ENCODE results near the gene PUS3. TPM values are rescaled to one million over a fixed set of nuclear protein-coding genes. Genes with fewer than 3 reads are reported as not detected.

Gene PUS3
- polyA plus RNA-seq, 1 experiment, result 13.2 TPM

GRCh38 chr11:125892071-125892470, 10.9 kb downstream of the PUS3 start:
- H3K4me3 ChIP-seq (ENCODE audit: low read depth, low read length), result no peak overlapping the region
- DNase-seq (ENCODE audit: low read depth, low spot score), result no peak
- no peak overlapping the region for H3K27ac ChIP-seq (ENCODE audit: low read depth, low read length)
- CTCF ChIA-PET, result interaction anchor here (1.6 kb wide), 1 partner anchor 31 kb away, joined by 3 read pairs; no protein-coding TSS in a partner anchor
- no peak for TF ChIP-seq CTCF (IDR thresholded peaks at IDR 0.05; ENCODE audit: low read depth, low read length)
- H3K27me3 ChIP-seq (ENCODE audit: control insufficient read depth, insufficient read depth, low read length), result no peaks in the 10 kb centered on the region
- POLR2A ChIA-PET, result no interaction called here
- H3K9me3 ChIP-seq (ENCODE audit: control insufficient read depth, insufficient read depth, low read length), result peaks cover 3% of the 10 kb centered on the region

- CTCF ChIA-PET, result interaction anchor here (0.9 to 1.0 kb wide), 2 partner anchors 15 to 485 kb away, joined by 3 read pairs; no protein-coding TSS in a partner anchor
- peaks cover 7% of the 10 kb centered on the region for H3K9me3 ChIP-seq (ENCODE audit: control insufficient read depth, insufficient read depth, low read length)
- H3K27ac ChIP-seq (ENCODE audit: low read depth, low read length), result no peak overlapping the region
- H3K4me3 ChIP-seq (ENCODE audit: low read depth, low read length), result no peak overlapping the region
- H3K27me3 ChIP-seq (ENCODE audit: control insufficient read depth, insufficient read depth, low read length), result no peaks in the 10 kb centered on the region
- no peak for DNase-seq (ENCODE audit: low read depth, low spot score)
- no peak for TF ChIP-seq CTCF (IDR thresholded peaks at IDR 0.05; ENCODE audit: low read depth, low read length)
- POLR2A ChIA-PET, result no interaction called here
Measured at GRCh38 chr11:125890447-125891100, 12.4 kb downstream of the PUS3 start.

- Histone ChIP-seq H3K4me3 (ENCODE audit: low read depth, low read length) (peak within 1 kb of the TSS; percentile 91), H3K27ac (ENCODE audit: low read depth, low read length) (peak within 1 kb of the TSS; percentile 75), H3K9me3 (ENCODE audit: control insufficient read depth, insufficient read depth, low read length) (peaks cover 7% of the 10 kb centered on the region), H3K27me3 (ENCODE audit: control insufficient read depth, insufficient read depth, low read length) (no peaks in the 10 kb centered on the region)
- POLR2A ChIA-PET, result interaction anchor here (0.8 to 1.7 kb wide), 3 partner anchors 15 to 262 kb away, joined by 3 to 16 read pairs (median 5); partner anchors contain the start of gene PUS3
- TF ChIP-seq CTCF (IDR thresholded peaks at IDR 0.05; ENCODE audit: low read depth, low read length), result peak; percentile 25
- CTCF ChIA-PET, result interaction anchor here (0.6 to 1.4 kb wide), 6 partner anchors 10 to 1712 kb away, joined by 3 to 4 read pairs (median 3); partner anchors contain the start of gene PUS3
- DNase-seq (ENCODE audit: low read depth, low spot score), result peak; percentile 92
Measured at GRCh38 chr11:125887373-125888324, 15.4 kb downstream of the PUS3 start, which contains the start of gene HYLS1. TSS of gene HYLS1 (plus strand) at chr11:125887668. CDS start at chr11:125899369, 11,701 bp downstream.

- DNase-seq (ENCODE audit: low read depth, low spot score), result no peak
- POLR2A ChIA-PET, result interaction anchor here (0.8 to 1.7 kb wide), 2 partner anchors 16 to 231 kb away, joined by 3 to 16 read pairs; partner anchors contain the start of gene PUS3
Measured at GRCh38 chr11:125886997-125887372, 16.0 kb downstream of the PUS3 start.

More at GRCh38 chr11:125886997-125887372, 16.0 kb downstream of the PUS3 start:
- peaks cover 7% of the 10 kb centered on the region for H3K9me3 ChIP-seq (ENCODE audit: control insufficient read depth, insufficient read depth, low read length)
- no peaks in the 10 kb centered on the region for H3K27me3 ChIP-seq (ENCODE audit: control insufficient read depth, insufficient read depth, low read length)
- H3K4me3 ChIP-seq (ENCODE audit: low read depth, low read length), result peak overlapping the region; percentile 91
- no peak for TF ChIP-seq CTCF (IDR thresholded peaks at IDR 0.05; ENCODE audit: low read depth, low read length)
- H3K27ac ChIP-seq (ENCODE audit: low read depth, low read length), result peak overlapping the region; percentile 75
- CTCF ChIA-PET, result interaction anchor here (0.8 to 1.4 kb wide), 3 partner anchors 12 to 36 kb away, joined by 3 to 7 read pairs (median 4); partner anchors contain the start of gene PUS3

Data from AG04450 (cell line).